ENCODE measurements around the gene NBEAL2.
A peak's percentile ranks its signal among the peaks of the same experiment; 100 is the strongest.

Gene NBEAL2

GRCh38 chr3:46998121-46998851 lies 18.8 kb downstream of the NBEAL2 start:
- peak in 17 of 56 donors; percentile 3 to 64 (median 30) for DNase-seq

GRCh38 chr3:46998852-46999515 lies 19.5 kb downstream of the NBEAL2 start:
- no peak for DNase-seq

GRCh38 chr3:46999516-47000197 lies 20.2 kb downstream of the NBEAL2 start:
- DNase-seq, result no peak

GRCh38 chr3:47000198-47000815 lies 20.8 kb downstream of the NBEAL2 start:
- no peak for DNase-seq

GRCh38 chr3:47000922-47001730 lies 21.7 kb downstream of the NBEAL2 start:
- no peak for DNase-seq

GRCh38 chr3:47001731-47002170 lies 22.3 kb downstream of the NBEAL2 start:
- no peak for DNase-seq

GRCh38 chr3:47002171-47003055 lies 22.9 kb downstream of the NBEAL2 start:
- DNase-seq, result no peak

GRCh38 chr3:47003056-47003410 lies 23.6 kb downstream of the NBEAL2 start:
- DNase-seq, result no peak

GRCh38 chr3:47003461-47004368 lies 24.2 kb downstream of the NBEAL2 start:
- no peak for DNase-seq

GRCh38 chr3:47004369-47005211 lies 25.1 kb downstream of the NBEAL2 start:
- no peak for DNase-seq

GRCh38 chr3:47005212-47006144 lies 26.0 kb downstream of the NBEAL2 start:
- DNase-seq, result no peak

GRCh38 chr3:47006145-47006651 lies 26.7 kb downstream of the NBEAL2 start:
- no peak for DNase-seq

- no peak for DNase-seq
Measured at GRCh38 chr3:47007001-47007400, 27.5 kb downstream of the NBEAL2 start.

- peak in 1 of 56 donors; percentile 21 for DNase-seq
Measured at GRCh38 chr3:47007482-47008233, 28.2 kb downstream of the NBEAL2 start.

GRCh38 chr3:47008234-47008796 lies 28.8 kb downstream of the NBEAL2 start:
- DNase-seq, result no peak

- no peak for DNase-seq
Measured at GRCh38 chr3:47008851-47009224, 29.4 kb downstream of the NBEAL2 start.
